GM18909 (cell line): Measurements from ENCODE around the gene GRM4.

Source experiments
- ATAC-seq: cut with Tn5 transposase; IDR thresholded peaks from one replicate; pipeline ENCODE4 v1.9.1; 2021; ENCODE audit warnings: mild to moderate bottlenecking; ENCODE audit not compliant: unreplicated experiment, poor library complexity

Gene GRM4

DNA sequence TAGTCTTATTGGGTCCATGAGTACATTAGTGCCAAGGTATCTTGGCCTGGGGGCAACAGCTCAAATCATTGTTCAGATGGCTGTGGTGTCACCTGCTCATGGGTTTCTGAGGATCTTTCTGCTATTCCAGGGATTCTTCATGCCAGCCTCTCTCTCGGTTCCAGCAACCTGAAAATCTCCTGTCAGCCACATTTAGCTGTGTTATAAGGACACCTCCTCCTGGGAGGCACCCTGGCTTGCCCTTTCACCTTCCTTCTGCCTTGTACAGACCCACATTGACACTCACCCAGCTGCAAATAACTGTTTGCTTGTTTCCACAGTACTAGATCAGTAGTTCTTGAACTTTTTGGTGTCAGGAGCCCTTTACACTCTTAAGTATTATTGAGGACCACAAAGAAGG lies 159.9 kb downstream of the GRM4 start:
- no peak for ATAC-seq

GRCh38 chr6:33985313-33985751 lies 160.6 kb downstream of the GRM4 start:
- no peak for ATAC-seq

GRCh38 chr6:33984466-33985312 lies 161.2 kb downstream of the GRM4 start:
- no peak for ATAC-seq

DNA sequence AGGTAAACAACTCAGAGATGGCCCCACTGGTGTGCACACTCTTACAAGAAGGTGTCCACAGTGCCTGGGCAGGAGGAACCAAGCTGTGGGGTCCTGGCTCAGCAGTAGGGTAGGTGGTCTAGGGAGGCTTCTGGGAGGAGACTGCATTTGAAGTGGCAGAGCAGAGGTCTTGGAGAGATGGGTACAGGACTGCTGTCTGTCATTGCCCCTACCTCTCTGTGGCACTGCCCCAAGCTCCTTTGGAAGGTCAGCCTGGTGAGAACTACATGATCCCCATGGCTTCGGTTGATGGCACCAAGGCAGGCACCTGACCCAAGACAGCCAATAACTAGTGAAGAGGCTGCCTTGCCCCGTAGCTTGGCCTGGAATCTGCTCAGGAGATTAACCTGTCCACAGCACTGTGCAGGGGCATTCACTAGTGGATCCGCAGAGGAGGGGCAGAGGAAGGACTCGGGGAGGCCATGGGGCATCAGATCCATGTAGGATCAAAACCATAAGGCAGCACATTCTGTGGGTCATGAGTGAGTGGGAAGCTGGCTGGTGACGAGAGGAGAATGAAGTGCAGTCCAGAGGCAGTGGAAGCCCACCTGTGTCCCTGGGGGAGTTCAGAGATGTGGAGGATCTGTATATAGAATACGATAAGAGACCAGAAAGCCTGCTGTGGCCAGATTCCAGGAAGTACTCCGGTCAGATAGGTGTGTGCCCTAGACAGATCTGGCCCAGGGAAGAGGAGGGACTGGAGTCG lies 162.0 kb downstream of the GRM4 start:
- ATAC-seq: no peak

- ATAC-seq: no peak
Observed at GRCh38 chr6:33983109-33983716, 162.7 kb downstream of the GRM4 start.

DNA sequence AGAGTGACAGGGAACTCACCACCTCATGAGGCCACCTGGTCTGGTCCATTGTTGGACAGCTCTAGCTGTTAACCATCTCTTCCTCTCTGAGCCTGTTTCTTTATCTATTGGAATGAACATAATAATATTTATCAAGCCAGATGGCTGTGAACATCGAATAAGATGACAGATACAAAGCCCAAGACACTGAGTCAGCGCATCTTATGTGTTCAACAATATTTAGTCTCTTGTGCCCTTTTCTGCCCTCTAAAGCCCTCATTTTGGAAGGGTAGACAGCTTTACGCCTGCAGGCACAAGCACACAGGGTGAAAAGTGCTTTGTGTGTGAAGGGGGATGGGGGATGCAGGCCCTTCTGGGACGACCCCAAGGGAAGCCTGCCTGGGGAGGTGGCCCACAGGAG lies 164.0 kb downstream of the GRM4 start:
- no peak for ATAC-seq

GRCh38 chr6:33981421-33981820 lies 164.5 kb downstream of the GRM4 start:
- ATAC-seq: no peak

DNA sequence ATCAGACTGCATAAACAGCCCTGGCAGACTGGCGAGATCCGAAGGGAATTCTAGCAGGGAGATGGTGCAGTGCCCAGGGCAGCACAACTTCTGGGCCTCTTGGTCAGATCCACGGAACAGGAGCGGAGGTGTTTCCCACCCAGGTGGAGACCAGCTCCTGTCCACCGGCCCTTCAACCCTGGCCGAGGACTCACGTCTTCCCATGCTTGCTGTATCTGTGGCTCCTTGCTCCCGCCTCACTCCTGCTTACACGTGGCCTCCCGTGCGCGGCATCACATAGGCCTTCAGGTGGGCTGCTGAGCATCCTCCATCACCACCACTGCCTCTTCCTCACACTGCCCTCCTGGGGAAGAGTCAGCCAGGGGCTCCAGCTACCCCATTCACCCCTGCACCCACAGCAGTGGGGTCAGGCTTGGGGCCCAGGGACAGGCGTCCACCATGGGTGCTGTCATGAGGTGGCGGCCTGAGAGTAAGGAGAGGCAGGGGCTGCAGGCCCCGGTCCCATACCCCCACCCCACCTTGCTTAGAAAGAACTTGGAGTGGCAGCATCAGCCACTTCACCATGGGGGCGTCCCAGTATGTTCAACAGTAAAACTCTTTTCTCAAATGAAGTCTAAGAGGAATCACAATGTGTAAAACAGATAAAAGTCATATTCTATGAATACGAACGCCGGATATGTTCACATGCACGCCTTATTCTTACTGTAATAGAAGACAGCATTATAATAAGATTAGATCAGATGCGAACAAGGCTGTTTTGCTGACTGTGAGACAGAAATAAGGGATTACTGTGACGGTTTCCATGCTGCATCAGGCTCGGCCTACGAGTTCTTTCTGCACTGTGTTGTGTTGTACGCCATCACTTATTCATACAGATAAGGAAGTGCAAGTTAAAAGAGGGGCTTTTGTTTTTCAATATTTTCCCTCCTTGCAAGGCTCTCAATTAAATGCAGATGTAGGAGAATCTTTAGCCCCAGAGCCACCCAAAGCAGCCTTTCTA lies 165.4 kb downstream of the GRM4 start:
- no peak for ATAC-seq

- ATAC-seq: no peak
Observed at GRCh38 chr6:33979750-33980149, 166.1 kb downstream of the GRM4 start.

DNA sequence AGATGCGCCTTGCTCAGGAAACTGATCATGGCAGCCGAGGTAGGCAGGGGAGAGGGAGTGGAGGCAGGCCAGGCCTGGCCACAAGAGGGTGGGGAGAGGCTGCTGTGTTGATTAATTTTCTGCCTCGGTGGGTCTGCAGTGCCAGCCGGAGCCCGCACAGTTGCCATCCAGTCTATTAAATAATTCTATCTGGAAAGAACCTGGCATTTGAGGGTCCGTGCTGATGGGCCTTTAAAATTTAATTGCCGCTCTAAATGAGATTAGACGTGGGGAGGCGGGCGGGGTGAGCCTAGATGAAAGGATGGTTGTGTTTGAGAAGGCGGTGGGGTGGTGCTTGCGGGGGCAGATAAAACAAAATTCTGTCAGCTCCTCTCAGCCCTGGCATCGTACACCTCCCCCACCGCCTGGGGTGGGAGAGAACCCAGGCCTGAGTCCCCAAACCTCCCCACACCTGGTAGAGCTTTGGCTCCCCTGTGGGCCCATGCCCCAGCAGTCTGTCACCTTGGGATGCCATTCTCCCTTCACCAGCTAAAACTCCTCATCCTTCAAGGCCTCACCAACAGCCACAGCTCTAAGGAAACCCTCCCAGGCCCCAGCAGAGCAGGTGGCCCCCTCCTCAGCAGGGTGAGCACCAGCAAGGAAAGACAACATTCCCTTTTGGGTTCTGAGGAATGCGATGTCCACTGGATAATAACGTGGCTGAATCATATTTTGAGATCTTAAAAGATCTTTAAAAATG lies 167.3 kb downstream of the GRM4 start:
- no peak for ATAC-seq

DNA sequence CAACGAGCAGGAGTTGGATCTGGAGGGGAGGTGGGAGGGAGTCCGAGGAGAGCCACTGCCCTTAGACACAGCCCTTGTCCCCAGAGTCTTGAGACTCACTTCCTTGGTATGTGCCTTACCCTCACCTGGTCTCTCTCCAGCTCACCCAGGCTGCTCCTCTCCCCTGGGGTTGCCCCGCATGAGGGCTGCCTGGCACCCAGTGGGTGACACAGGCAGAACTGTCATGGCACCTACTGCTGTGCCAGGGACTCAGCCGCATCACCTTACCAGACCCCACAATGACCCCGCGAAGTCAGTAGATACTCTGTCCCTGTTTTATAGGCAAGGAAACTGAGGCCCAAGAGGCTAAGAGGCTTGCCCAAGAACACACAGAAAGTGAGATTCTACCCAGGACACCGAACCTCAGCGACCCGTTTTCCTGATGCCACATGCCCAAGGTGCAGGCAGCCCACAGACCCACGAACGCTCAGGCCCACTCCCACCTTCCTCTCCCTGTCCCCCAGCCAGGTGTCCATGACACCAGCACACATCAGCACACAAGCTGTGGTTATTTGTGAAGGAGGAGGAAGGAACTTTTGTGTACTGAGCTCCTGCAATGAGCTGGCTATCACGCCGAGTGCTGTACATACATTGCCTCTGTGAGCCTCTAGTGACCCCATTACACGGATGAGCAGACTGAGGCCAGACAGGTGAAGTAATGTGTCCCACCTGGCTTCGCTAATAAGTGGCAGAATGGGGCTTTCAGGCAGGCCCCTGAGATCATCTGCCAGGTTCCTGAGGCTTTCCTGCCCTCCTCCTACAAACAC lies 168.1 kb downstream of the GRM4 start:
- ATAC-seq: no peak

DNA sequence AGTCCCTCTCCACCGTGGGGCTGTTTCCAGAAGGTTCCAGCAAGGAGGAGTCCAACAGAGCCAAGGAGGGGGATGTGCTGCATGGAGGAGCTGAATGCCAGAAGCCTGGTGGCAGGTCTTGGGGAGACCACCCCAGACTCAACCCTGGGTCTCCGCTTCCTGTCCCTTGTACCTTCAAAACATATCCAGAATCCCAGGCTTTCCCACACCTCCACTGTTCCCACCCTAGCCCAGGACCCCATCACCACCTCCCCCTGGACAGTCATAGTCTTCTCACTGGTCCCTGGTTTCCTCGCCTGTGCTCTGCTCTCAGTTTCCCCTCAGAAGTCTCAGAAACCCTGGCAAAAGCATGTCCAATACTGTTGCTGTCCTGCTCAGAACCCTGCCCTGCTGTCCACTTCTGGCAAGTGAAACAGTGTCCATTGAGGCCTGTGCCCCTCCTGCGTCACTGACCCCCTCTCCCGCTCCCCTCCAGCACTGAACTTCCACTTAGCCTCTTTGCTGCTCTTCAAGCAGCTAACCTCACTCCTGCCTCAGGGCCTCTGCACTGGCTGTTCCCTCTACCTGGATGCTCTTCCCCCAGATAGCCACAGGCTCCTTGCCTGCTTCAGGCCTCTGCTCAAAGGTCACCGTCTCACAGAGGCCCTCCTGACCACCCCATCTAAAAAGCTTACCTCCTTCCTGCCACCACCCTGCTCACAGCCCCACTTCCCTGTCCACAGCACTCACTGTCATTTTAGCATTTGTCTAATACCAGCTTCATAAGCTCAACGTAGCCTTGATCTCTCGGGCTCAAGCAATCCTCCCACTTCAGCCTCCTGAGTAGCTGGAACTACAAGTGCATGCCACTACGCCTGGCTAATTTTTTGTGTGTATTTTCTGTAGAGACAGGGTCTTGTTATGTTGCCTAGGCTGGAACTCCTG lies 169.2 kb downstream of the GRM4 start:
- no peak for ATAC-seq

DNA sequence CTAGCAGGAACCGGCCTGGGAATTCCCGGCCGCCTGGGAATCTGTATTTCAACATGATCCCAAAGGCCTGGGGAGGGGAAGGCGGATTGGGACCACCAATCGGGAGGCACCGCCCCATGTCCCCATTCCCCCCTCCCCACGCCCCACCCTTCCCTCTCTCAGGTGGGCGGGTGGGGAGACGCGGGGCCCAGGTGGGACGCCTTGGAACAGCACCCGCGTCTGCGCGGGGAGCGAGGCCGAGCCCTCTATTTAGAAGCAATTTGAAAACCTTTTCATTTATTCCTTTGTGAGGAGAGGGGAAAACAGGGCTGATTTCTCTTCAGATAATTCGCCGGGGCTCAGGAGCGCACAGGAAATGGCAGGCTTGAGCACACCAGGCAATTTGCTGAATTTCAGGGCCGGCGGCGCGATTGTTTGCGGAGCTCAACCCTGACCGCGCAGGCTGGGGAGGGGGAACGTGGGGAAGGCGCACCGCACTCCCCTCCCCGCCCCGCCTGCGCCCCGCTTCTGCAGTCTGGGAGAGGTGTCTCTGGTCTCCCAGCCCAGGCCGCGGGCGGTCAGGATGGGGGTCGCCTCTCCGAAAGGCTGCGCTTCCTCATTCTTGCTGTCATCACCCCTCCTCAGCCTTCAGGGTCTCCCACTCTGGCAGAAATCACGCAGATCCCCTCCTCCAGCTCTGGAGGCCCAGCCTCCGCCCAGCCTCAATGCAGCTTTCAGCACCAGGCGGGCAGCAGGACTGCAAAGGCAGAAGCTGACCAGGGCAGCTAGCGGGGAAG lies 170.0 kb downstream of the GRM4 start:
- ATAC-seq: no peak

GRCh38 chr6:33974471-33974870 lies 171.4 kb downstream of the GRM4 start:
- no peak for ATAC-seq

DNA sequence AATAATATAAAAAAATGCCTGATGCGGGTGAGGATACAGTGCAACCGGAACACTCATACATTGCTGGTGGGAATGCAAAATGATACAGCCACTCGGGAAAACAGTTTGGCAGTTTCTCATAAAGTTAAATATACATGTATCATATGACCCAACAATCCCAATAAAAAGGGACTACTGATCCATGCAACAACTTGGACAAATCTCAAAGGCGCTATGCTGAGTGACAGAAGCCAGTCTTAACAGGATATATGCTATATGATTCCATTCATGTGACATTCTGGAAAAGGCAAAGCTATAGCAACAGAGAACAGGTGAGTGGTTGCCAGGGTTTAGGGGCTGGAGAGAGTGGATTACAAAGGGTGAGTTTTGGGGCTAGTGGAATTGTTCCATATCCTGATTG lies 171.9 kb downstream of the GRM4 start:
- no peak for ATAC-seq

DNA sequence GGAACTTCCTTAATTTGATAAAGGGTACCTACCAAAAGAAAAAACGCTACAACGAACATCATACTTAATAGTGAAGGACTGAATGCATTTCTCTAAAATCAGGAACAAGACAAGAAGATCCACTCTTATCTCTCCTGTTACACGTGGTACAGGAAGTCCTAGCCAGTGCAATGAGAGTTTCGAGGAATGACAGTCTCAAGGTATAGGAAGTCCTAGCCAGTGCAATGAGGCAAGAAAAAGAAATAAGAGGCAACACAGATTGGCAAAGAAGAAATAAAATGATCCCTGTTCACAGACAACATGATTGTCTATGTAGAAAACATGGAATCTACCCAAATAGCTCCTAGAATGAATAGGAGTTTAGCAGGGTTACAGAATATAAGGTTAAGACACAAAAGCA lies 174.3 kb downstream of the GRM4 start:
- no peak for ATAC-seq
